ENCODE measurements around the gene PDPK1. TPM values are rescaled to one million over a fixed set of nuclear protein-coding genes. Genes with fewer than 3 reads are reported as not detected.
A peak's percentile ranks its signal among the peaks of the same experiment; 100 is the strongest.

The PDPK1 gene
- polyA plus RNA-seq (ENCODE audit: insufficient read length) = 33.0 TPM

- DNase-seq = peak; percentile 96
Observed at GRCh38 chr16:2537451-2538379, at the start of gene PDPK1. PDPK1 (plus strand) TSS chr16:2538021; CDS start chr16:2538113, 92 bp downstream.

DNA sequence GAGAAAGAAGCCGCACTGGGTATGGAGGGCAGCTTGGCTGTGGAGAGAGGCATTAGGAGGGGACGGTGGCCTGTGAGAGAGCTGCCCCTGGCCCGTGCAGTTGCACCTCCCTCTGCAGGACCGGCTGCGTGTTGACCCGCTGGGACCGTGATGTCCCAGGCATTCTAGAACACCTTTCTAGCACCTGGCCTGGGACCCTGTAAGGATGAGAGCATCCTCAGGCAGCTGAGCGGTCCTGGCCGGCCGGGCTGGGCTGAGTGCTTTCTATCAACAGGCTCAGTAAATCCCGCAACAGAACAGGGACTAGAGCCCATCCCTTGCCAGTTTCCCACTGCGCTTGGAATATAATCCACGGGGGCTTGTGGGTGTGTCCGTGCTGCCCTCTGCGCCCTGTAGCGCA is 48.2 kb upstream of the PDPK1 start:
- no peak for DNase-seq

GRCh38 chr16:2490190-2491105 is 47.4 kb upstream of the PDPK1 start:
- DNase-seq = no peak

- no peak for DNase-seq
Observed at GRCh38 chr16:2492292-2492691, 45.5 kb upstream of the PDPK1 start.

DNA sequence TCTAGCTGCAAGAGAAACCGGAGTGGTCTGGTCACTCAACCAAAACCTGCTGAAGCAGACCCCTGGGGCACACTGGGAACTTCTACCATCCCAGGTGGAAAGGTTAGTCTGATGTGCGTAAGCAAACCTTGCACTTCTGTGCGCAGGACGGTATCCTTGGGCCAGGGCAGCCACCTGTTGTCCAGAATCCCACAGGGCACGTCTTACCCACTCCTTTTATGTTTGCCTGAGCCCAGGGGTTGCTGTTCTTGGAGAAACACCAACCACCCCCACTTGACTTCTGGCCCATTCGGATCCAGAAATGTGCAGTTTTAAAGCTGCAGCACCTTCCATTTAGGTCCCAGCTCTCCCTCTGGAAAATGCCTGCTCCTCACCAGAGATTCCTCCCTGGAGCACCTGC is 44.2 kb upstream of the PDPK1 start:
- no peak for DNase-seq

GRCh38 chr16:2494616-2495015 is 43.2 kb upstream of the PDPK1 start:
- DNase-seq = no peak

DNA sequence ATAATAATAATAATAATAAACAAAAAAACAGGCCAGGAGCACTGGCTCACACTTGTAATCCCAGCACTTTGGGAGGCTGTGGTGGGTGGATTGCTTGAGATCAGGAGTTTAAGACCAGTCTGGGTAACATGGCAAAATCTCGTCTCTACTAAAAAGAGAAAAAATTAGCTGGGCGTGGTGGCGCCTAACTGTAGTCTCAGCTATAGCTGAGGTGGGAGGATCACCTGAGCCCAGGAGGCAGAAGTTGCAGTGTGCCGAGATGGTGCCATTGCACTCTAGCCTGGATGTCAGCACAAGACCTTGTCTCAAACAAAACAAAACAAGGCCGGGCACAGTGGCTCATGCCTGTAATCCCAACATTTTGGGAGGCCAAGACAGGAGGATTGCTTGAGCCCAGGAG is 42.8 kb upstream of the PDPK1 start:
- DNase-seq = no peak

DNA sequence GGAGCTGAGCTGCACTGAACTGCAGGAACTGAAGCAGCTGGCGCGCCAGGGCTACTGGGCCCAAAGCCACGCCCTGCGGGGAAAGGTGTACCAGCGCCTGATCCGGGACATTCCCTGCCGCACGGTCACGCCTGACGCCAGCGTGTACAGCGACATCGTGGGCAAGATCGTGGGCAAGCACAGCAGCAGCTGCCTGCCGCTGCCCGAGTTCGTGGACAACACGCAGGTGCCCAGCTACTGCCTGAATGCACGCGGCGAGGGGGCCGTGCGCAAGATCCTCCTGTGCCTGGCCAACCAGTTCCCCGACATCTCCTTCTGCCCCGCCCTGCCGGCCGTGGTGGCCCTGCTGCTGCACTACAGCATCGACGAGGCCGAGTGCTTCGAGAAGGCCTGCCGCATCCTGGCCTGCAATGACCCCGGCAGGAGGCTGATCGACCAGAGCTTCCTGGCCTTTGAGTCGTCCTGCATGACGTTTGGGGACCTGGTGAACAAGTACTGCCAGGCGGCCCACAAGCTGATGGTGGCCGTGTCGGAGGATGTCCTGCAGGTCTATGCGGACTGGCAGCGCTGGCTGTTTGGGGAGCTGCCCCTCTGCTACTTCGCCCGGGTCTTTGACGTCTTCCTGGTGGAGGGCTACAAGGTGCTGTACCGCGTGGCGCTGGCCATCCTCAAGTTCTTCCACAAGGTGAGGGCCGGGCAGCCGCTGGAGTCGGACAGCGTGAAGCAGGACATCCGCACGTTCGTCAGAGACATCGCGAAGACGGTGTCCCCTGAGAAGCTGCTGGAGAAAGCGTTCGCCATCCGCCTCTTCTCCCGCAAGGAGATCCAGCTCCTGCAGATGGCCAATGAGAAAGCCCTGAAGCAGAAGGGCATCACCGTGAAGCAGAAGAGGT is 41.4 kb upstream of the PDPK1 start:
- no peak for DNase-seq

GRCh38 chr16:2497116-2497630 is 40.6 kb upstream of the PDPK1 start:
- no peak for DNase-seq

GRCh38 chr16:2497695-2498484 is 39.9 kb upstream of the PDPK1 start:
- no peak for DNase-seq

- no peak for DNase-seq
Observed at GRCh38 chr16:2498531-2499253, 39.1 kb upstream of the PDPK1 start.

- no peak for DNase-seq
Observed at GRCh38 chr16:2499454-2499853, 38.4 kb upstream of the PDPK1 start.

DNA sequence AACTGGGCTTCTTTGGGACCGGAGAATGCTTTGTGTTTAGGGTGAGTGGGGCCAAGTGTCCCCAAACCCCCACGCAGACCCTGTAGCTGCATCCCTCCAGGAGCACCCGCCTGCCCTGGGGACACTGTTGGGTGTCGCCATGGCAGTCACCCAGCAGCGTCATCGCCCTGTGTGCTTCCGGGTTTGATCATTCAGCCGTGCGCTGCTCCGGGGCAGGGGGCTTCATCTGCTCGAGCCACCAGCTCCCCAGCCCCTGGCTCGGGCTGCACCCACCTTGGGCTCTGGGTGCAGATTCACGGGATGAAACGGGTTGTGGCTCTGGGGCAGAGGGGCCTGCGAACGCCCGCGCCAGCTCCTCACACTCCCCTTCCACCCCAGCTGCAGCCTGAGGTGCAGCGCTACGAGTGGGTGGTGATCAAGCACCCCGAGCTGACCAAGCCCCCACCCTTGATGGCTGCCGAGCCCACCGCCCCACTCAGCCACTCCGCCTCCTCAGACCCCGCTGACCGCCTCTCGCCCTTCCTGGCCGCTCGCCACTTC is 37.9 kb upstream of the PDPK1 start:
- no peak for DNase-seq

GRCh38 chr16:2500430-2500917 is 37.3 kb upstream of the PDPK1 start:
- no peak for DNase-seq

DNA sequence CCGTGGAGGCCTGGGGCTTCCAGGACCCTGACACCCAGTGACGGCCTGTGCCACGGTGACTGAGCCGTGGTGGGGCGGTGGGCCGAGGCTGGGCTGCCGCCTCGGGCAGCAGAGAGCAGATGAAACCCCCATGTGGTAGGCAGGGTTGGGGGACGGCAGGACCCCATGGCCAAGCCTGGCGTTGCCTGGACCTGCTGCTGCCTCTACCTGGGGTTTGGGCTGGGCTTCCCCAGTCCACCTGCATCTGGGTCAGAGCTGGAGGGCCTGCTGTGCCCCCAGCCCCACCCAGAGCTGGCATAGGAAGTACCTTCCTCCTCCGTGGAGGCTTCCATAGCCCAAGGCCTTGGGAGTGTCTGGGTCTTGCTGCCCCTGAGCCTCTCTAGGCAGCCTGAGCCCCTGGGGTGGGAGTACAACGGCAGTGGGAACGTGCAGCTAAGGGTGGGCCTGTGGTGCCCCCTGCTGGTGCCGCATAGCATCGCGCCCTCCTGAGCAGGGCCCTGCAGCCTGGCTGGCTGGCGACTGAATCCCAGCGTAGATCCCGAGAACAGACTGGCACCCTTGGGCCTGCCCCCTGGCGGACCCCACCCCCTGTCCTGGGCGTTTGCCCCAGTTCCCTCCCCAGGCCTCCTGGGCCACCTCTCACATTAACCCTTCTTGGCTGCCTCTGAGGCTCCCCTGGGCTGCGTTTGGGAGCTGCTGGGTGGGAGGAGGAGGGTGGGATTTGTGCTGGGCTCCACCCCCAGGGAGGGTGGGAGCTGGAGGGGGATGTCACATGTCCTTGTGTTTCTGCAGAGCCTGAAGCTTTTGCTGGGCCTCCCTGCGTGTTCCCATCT is 36.7 kb upstream of the PDPK1 start:
- peak; percentile 91 for DNase-seq

DNA sequence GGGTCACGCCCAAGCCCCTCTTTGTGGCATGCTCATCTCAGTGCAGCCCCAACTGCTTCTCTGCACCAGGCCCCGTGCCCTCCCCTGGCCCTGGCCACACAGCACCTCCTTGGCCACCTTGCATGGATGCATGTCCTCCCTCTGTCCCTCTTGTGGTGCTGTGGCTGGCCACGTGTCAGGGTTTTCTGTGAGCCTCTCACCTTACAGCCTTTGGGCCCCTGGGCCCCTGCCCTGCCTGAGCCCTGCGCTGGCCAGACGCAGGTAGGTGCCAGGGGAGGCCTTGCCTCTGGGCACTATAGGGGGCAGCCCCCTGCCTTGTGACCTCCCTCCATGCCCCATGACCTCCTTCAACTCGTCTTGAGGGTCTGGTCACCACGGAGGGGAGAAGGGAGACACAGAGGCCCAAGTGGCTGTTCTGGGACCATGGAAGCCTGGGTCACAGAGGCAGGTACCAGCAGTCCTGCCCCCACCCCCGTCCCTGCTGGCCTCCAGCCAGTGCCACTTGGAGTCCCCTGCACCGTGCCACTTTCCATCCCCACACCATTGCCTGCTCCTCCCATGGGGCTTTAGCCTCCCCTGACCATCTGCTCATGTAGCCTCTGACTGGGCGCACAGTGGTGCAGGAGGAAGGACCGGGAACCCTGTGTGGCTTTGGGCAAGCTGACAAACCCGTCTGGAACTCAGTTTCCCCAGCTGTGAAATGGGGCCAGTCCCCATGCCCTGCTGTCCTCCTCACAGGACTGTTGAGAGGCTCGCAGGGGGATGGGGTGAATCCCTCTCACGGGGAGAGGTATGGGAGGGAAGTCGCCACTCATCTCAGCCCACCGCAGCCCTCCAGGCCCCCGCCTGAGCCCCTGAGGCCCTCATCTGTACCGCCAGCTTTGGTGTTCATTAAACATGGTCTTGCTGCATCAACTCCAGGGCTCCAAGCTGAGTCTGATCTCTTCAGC is 35.6 kb upstream of the PDPK1 start:
- DNase-seq = no peak

- no peak for DNase-seq
Observed at GRCh38 chr16:2505695-2506094, 32.1 kb upstream of the PDPK1 start.
